HepG2 (cell line): Measurements from ENCODE around the gene SLC25A38. TPM values are rescaled to one million over a fixed set of nuclear protein-coding genes. Genes with fewer than 3 reads are reported as not detected.
A peak's percentile ranks its signal among the peaks of the same experiment; 100 is the strongest.

Experiments
- ARNT2 ChIP-seq: sonication (generic); formaldehyde crosslinking; IDR thresholded peaks from 2 replicates; pipeline ENCODE4 v1.8.0; 2022; ENCODE audit warnings: mild to moderate bottlenecking, low read depth, missing genetic modification reagents, moderate library complexity
- ATF1 ChIP-seq: IDR thresholded peaks from 2 replicates; pipeline ENCODE4 v1.6.1; 2016; ENCODE audit warnings: mild to moderate bottlenecking, control low read depth
- BCL6 ChIP-seq: IDR thresholded peaks from 2 replicates; pipeline ENCODE4 v1.6.1; 2016; ENCODE audit warnings: missing genetic modification reagents, missing compliant biosample characterization
- MTF2 ChIP-seq: sonication (generic); formaldehyde crosslinking; IDR thresholded peaks from 2 replicates; pipeline ENCODE4 v1.5.0; 2020; ENCODE audit warnings: missing genetic modification reagents, borderline replicate concordance
- SRF ChIP-seq: IDR thresholded peaks from 2 replicates; pipeline ENCODE4 v1.6.1; 2011; ENCODE audit warnings: mild to moderate bottlenecking, low read depth, low read length, moderate library complexity
- SRSF1 ChIP-seq: fragments of 200-400 bp; formaldehyde crosslinking; optimal IDR thresholded peaks from 2 replicates; pipeline ENCODE3; 2017; ENCODE audit warnings: mild to moderate bottlenecking, low read depth, low read length, moderate library complexity
- TBP ChIP-seq: sonication (generic); formaldehyde crosslinking; IDR thresholded peaks from 2 replicates; pipeline ENCODE4 v1.5.0; 2020; ENCODE audit warnings: missing genetic modification reagents
- ZBTB38 ChIP-seq: sonication (generic); formaldehyde crosslinking; IDR thresholded peaks from 2 replicates; pipeline ENCODE4 v1.5.1; 2020; ENCODE audit warnings: mild to moderate bottlenecking, missing genetic modification reagents
- ZNF274 ChIP-seq: sonication (generic); formaldehyde crosslinking; IDR thresholded peaks from 2 replicates; pipeline ENCODE4 v1.5.1; 2020; ENCODE audit warnings: mild to moderate bottlenecking, missing genetic modification reagents
- ZNF446 ChIP-seq: sonication (generic); formaldehyde crosslinking; IDR thresholded peaks from 2 replicates; pipeline ENCODE4 v1.5.0; 2020; ENCODE audit warnings: mild to moderate bottlenecking, missing genetic modification reagents
- ZNF605 ChIP-seq: sonication (generic); formaldehyde crosslinking; IDR thresholded peaks from 2 replicates; pipeline ENCODE4 v1.8.0; 2022; ENCODE audit warnings: mild to moderate bottlenecking, missing genetic modification reagents
- ZNF619 ChIP-seq: sonication (generic); formaldehyde crosslinking; IDR thresholded peaks from 2 replicates; pipeline ENCODE4 v1.4.0; 2020; ENCODE audit warnings: mild to moderate bottlenecking, missing genetic modification reagents
- ZNF678 ChIP-seq: sonication (generic); formaldehyde crosslinking; IDR thresholded peaks from 2 replicates; pipeline ENCODE4 v1.4.0; 2020; ENCODE audit warnings: mild to moderate bottlenecking, missing genetic modification reagents
- ZSCAN22 ChIP-seq: sonication (generic); formaldehyde crosslinking; IDR thresholded peaks from 2 replicates; pipeline ENCODE4 v1.4.0; 2020; ENCODE audit warnings: mild to moderate bottlenecking, missing genetic modification reagents
- polyA plus RNA-seq, 8 experiments: library from polyadenylated mRNA; depleted of rRNA in 3 of 8; stranded (reverse) in 7 of 8; unstranded in 1 of 8; fragments of >200 nt; fragmentation: Illumina TruSeq in 4 of 8; extraction: Trizol in 4 of 8; gene quantifications; 2 replicates each; pipeline versions ENCODE4 v1.2.1 to v1.2.3, GENCODE V29; 2011 to 2016; ENCODE audit warnings: low read depth in 4 of 8, missing spikeins in 1 of 8, mixed read lengths in 1 of 8; ENCODE audit not compliant: insufficient read depth in 1 of 8
- total RNA-seq, 5 experiments: library from RNA; depleted of rRNA; stranded (reverse); fragments of >200 nt; fragmentation: Illumina TruSeq; extraction: Trizol; gene quantifications; 2 replicates each; pipeline ENCODE4 v1.2.3, GENCODE V29; 2016; ENCODE audit warnings: low read depth in 1 of 5
- TF ChIP-seq, protein P1 (sequence below): sonication (generic); formaldehyde crosslinking; IDR thresholded peaks from 2 replicates; pipeline ENCODE4 v1.4.0; 2020; ENCODE audit warnings: mild to moderate bottlenecking, low read depth, missing genetic modification reagents
- TF ChIP-seq, protein P2 (sequence below): sonication (generic); formaldehyde crosslinking; IDR thresholded peaks from 2 replicates; pipeline ENCODE4 v1.5.1; 2020; ENCODE audit warnings: mild to moderate bottlenecking, missing genetic modification reagents, moderate library complexity
- TF ChIP-seq, protein P3 (sequence below): IDR thresholded peaks from 2 replicates; pipeline ENCODE4 v1.6.1; 2016; ENCODE audit warnings: low read depth, control low read depth
- TF ChIP-seq, protein P4 (sequence below): sonication (generic); formaldehyde crosslinking; IDR thresholded peaks from 2 replicates; pipeline ENCODE4 v1.5.1; 2020; ENCODE audit warnings: missing genetic modification reagents, mild to moderate bottlenecking, borderline replicate concordance
- TF ChIP-seq, protein P5 (sequence below): sonication (generic); formaldehyde crosslinking; IDR thresholded peaks from 2 replicates; pipeline ENCODE4 v1.4.0; 2020; ENCODE audit warnings: mild to moderate bottlenecking, missing genetic modification reagents
- TF ChIP-seq, protein P6 (sequence below): sonication (generic); formaldehyde crosslinking; IDR thresholded peaks from 2 replicates; pipeline ENCODE4 v1.4.0; 2020; ENCODE audit warnings: missing genetic modification reagents
- TF ChIP-seq, protein P7 (sequence below): sonication (generic); formaldehyde crosslinking; IDR thresholded peaks from 2 replicates; pipeline ENCODE4 v1.5.0; 2020; ENCODE audit warnings: mild to moderate bottlenecking, missing genetic modification reagents, moderate library complexity

SLC25A38 gene
- total and polyA plus RNA-seq, 2 of the 13 experiments (the other 11 are each of a cell fraction or from before 2014, with no cell fraction given) = 32.5 to 35.4 TPM

DNA sequence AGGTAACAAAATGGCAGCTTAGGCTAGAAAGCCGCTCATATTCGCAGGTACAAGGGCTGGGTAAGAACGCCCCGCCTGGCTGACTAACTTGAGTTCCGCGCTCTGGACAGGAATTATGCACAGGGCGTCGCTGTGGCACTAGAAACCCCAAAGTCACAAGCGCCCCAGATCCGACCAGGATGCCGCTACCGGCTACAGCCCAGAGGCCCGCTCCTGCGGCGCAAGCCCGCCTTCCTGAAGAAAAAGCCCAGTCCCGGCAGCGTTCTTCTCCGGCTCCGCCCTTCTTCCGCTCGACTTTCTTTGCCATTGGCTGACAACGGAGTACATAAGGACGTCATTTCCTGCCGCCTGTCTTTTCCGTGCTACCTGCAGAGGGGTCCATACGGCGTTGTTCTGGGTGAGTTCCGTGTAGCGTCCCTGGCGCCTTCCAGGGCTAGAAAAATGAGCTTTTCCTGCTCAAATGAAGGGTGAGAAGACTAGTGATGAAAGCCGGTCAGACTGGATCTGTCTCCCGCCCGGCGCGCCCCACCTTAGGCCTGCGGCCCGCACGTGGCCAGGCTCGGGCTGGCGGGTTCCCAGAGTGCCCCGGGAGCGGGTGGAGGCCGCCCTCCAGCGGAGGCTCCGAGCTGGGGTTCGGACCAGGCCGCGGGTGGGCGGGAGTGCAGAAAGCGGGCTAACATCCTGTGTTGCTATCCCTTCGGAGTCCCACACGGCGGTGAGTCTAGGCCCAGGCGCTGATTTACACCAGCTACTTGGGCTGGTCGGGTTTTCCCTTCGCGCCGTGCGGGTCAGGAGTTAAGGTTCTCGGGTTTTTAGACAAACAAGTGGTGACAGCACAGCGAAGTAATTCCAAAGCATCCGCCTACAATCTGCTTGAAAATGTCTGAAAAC is 23.4 kb downstream of the SLC25A38 start, which contains the start of gene RPSA (continued):
- TF ChIP-seq, protein P1, sequence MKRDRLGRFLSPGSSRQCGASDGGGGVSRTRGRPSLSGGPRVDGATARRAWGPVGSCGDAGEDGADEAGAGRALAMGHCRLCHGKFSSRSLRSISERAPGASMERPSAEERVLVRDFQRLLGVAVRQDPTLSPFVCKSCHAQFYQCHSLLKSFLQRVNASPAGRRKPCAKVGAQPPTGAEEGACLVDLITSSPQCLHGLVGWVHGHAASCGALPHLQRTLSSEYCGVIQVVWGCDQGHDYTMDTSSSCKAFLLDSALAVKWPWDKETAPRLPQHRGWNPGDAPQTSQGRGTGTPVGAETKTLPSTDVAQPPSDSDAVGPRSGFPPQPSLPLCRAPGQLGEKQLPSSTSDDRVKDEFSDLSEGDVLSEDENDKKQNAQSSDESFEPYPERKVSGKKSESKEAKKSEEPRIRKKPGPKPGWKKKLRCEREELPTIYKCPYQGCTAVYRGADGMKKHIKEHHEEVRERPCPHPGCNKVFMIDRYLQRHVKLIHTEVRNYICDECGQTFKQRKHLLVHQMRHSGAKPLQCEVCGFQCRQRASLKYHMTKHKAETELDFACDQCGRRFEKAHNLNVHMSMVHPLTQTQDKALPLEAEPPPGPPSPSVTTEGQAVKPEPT = peak; percentile 70; the same call in 1 of the 2 replicates
- TF ChIP-seq BCL6 (CRISPR knock-in tag) (peak; percentile 26; the same call in 1 of the 2 replicates), TBP (no peak), SRF (no peak), ARNT2 (CRISPR knock-in tag) (peak; percentile 73), ZNF274 (CRISPR knock-in tag) (peak; percentile 93), ZNF605 (peak; percentile 93), ATF1 (CRISPR knock-in tag) (peak; percentile 84), ZNF619 (CRISPR knock-in tag) (no peak), ZNF446 (peak; percentile 93), MTF2 (CRISPR knock-in tag) (no peak; the same call in 1 of the 2 replicates), ZSCAN22 (CRISPR knock-in tag) (no peak; the same call in 1 of the 2 replicates), ZBTB38 (CRISPR knock-in tag) (peak; percentile 76; the same call in 1 of the 2 replicates), SRSF1 (peak; percentile 81), ZNF678 (0 out of 2 replicates have a peak, but pooled peaks have one; percentile 7)
- TF ChIP-seq, protein P2, sequence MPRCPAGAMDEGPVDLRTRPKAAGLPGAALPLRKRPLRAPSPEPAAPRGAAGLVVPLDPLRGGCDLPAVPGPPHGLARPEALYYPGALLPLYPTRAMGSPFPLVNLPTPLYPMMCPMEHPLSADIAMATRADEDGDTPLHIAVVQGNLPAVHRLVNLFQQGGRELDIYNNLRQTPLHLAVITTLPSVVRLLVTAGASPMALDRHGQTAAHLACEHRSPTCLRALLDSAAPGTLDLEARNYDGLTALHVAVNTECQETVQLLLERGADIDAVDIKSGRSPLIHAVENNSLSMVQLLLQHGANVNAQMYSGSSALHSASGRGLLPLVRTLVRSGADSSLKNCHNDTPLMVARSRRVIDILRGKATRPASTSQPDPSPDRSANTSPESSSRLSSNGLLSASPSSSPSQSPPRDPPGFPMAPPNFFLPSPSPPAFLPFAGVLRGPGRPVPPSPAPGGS (CRISPR knock-in tag) = 0 out of 2 replicates have a peak, but pooled peaks have one; percentile 80
- TF ChIP-seq, protein P3, sequence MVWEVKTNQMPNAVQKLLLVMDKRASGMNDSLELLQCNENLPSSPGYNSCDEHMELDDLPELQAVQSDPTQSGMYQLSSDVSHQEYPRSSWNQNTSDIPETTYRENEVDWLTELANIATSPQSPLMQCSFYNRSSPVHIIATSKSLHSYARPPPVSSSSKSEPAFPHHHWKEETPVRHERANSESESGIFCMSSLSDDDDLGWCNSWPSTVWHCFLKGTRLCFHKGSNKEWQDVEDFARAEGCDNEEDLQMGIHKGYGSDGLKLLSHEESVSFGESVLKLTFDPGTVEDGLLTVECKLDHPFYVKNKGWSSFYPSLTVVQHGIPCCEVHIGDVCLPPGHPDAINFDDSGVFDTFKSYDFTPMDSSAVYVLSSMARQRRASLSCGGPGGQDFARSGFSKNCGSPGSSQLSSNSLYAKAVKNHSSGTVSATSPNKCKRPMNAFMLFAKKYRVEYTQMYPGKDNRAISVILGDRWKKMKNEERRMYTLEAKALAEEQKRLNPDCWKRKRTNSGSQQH = peak; percentile 78; the same call in 1 of the 2 replicates
- TF ChIP-seq, protein P4, sequence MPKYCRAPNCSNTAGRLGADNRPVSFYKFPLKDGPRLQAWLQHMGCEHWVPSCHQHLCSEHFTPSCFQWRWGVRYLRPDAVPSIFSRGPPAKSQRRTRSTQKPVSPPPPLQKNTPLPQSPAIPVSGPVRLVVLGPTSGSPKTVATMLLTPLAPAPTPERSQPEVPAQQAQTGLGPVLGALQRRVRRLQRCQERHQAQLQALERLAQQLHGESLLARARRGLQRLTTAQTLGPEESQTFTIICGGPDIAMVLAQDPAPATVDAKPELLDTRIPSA (CRISPR knock-in tag) = no peak
- TF ChIP-seq, protein P5, sequence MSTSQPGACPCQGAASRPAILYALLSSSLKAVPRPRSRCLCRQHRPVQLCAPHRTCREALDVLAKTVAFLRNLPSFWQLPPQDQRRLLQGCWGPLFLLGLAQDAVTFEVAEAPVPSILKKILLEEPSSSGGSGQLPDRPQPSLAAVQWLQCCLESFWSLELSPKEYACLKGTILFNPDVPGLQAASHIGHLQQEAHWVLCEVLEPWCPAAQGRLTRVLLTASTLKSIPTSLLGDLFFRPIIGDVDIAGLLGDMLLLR (CRISPR knock-in tag) = peak; percentile 93
- TF ChIP-seq, protein P6, sequence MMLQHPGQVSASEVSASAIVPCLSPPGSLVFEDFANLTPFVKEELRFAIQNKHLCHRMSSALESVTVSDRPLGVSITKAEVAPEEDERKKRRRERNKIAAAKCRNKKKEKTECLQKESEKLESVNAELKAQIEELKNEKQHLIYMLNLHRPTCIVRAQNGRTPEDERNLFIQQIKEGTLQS (CRISPR knock-in tag) = peak; percentile 59
- TF ChIP-seq, protein P7, sequence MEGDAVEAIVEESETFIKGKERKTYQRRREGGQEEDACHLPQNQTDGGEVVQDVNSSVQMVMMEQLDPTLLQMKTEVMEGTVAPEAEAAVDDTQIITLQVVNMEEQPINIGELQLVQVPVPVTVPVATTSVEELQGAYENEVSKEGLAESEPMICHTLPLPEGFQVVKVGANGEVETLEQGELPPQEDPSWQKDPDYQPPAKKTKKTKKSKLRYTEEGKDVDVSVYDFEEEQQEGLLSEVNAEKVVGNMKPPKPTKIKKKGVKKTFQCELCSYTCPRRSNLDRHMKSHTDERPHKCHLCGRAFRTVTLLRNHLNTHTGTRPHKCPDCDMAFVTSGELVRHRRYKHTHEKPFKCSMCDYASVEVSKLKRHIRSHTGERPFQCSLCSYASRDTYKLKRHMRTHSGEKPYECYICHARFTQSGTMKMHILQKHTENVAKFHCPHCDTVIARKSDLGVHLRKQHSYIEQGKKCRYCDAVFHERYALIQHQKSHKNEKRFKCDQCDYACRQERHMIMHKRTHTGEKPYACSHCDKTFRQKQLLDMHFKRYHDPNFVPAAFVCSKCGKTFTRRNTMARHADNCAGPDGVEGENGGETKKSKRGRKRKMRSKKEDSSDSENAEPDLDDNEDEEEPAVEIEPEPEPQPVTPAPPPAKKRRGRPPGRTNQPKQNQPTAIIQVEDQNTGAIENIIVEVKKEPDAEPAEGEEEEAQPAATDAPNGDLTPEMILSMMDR (CRISPR knock-in tag) = peak; percentile 70
